Kidney capillary endothelial cell (primary cell): ENCODE results near the gene NRXN3.

Experiments used
- DNase-seq: peaks from one replicate; pipeline ENCODE4 v3.0.0-alpha.2; 2018; ENCODE audit warnings: low spot score

NRXN3 gene

DNA sequence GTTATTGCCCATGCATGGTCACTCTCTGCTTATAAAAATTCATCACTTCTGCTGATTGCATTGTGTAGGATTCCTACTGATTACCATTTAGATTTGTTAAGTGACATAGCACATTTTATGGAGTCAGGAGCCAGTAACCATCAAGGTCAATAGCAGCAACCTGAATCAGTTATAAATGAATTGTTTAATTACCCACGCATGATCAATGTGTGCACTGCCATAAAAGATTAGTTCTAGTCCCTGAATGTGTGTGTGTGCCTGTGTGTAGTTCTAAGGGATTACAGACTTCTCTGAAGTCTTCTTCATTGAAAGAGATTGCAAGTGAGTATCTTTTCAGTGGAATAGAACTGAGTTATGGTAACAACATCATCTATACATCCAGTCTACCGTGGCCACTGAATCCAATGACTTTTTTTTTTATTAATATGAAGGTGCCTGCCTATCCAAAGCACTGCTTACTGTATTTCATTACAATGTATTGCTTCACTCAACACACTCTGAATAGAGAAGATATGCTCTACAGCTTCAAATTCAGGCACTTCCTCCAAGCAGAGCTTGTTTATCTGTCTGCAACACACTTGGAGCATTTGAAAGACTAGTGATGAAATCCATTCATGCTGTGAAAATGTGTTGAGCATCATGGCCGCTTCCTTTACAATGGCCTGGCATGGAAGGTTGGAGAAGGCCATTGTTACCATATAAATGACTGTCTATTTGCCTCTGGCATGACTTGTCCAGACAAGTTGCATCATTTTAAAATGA, 1659.4 kb downstream of the NRXN3 start:
- no peak for DNase-seq

DNA sequence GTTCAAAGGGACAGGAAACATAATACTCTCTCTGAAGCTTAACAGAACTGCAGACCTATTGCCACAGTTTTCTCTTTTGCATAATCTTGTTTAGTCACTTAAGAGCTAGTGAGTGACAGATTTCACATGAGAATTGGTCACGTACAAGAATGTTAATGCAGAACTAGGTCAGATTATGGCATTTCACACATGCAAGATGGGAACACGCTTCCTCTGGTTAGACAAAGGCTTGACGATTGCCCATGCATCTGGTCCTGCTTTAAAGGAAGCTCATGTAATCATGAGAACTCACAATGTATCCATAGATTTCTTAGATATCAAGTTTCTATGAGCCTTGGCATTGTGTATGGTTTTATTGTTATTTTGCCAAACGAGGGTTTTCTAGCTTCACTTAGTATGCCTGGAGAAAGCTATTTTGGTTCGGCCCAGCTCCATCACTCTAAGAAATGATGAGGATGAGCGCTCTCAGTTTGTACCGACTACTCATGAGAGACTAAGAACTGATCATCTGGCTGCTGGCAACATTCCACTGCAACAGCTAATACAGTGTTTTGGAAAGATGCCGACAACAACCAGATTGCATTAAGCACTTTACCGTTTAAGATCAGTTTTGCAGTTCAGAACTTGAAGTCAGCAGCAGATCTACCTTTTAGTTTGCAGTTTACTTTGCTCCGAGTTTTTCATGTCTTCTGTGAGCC, 1661.2 kb downstream of the NRXN3 start:
- no peak for DNase-seq

DNA sequence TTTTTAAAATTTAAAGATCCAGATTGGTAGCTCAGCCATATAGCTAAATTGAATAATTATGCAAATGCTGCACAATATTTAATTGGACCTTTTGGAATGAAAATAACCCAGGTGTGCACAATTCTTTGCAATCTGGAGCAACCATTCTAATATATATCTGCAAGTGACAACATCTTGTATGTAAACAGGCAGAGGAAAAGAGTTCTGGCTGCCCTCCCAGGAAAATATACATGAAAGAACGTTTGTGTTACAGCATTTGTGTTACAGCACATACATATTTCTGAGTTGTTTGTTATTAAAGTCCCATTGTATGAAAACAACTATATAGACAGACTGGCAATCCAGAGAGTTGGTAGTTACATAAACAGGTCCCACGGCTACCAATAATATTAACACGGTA, 1663.6 kb downstream of the NRXN3 start:
- DNase-seq, result no peak

DNA sequence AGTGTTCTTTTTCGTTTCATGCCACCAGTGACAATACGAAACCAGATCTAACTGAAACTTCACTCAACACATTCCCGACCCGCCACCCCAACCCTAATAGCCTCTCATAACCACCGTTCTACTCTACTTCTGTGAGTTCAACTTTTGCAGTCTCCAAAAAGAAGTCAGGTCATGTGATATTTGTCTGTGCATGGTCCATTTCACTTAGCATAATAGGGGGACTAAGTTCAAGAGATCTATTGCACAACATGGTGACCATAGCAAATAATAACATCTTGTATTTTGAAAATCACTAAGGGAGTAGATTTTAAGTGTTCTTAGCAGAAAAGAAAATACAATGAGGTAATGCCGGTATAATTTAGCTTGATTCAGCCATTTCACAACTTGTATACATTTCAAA, 1664.7 kb downstream of the NRXN3 start:
- DNase-seq, result no peak

DNA sequence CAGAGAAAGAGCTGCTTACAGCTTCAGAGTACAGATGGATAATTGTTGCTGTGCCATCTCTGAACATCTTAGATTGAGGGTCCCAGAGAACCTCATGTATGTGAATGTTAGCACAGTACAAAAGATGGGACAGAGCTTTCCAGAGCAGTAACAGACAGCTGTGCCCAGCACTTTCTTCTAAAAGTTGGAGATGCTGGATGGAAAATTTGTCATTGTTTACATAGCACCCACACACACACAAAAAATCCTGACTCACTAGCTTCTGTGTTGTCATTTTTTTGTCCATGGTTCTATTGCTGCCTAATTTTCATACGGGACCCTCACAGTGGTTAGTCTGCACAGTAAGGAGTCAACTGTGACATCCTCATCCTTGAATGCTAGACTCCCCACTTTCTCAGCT, 1666.4 kb downstream of the NRXN3 start:
- no peak for DNase-seq

DNA sequence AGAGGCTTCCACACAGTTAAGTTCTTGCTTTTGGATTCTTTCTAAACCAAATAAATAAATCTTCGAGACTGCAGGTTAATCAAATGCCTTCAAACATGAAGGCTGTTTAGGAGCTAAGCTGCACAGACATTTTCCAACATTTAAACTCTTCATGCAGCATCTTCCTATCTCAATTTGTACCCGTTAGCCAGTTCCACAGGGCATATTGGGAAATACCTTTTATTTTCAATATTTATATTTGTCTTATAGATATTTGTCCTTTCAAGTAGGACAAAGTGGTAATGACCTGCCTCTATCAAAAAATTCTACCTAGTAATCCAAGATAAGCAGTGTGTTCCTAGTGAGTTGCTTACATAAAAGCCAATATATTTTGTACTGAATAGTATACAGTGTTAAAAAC, 1667.5 kb downstream of the NRXN3 start:
- no peak for DNase-seq

DNA sequence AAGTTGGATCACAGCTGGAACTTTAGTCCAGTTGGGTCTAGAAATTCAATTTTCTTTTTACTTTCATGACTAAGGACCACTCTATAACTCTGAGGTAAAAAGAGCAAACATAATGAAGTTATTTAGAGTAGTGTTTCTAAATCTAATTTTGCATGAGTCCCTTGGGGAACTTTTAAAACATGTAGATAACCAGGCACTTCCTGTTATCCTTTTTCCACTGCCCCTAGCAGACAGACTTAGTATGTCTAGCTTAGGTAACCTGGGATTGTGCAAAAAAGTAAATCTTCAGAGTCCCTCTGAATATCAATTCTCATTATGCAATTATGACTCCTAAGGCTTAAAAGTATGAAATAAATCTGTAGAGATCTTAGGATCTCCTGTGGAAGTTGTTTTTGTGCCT, 1669.9 kb downstream of the NRXN3 start:
- no peak for DNase-seq

DNA sequence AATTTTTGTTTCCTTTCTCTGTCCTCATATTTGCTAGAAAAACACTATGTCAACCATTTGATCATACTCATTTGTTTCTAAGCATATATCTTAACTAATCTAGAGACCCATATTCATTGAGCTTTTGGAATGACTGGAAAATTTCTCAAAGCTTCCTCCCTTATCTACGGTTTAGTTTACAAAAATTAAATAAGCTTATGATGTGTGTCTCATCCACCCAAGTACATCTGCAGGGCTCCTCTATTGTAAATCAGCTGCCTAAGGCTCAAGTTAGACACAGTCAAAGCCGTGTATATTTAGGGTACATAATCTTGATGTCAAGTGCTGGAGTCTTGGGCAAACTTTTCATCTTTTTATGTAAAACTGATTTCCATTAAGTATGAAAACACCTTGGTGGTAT, 1670.7 kb downstream of the NRXN3 start:
- DNase-seq, result no peak

DNA sequence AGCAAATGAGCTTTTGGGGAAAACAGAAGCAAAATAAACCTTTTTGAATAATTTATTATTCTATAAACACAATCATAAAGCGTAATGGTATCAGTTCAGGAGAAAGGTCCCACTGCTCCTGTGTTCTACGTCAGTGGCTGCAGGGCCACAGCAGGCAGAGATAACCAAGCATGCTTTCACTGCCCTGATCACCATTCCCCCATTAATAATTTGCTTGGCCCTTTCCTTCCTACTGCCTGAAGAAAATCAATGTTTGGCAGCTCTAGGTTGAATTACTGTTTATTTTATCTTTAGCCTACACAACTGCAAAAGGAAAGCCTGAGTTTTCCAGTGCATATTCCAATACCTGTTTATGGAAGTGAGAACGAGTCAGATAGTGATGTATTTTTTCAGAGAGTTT, 1671.3 kb downstream of the NRXN3 start:
- DNase-seq, result no peak

DNA sequence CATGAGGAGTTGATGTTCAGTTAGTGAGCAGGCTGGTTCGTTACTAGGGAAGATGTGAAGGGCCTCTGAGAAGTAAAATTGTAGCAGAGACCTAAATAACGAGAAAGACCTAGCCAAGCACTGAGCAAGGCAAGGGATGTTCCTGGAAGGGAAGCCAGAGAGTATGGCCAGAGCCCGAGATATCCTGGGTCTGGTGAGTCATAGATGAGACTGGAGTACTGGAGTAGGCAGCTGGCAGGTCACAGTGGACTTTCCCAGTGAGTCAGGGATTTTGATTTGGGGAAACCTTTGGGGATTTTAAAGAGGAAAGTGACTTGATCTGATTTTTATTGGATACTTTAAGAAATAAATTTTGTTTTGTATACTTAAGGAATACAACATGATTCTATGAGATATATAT, 1672.1 kb downstream of the NRXN3 start:
- DNase-seq, result no peak

DNA sequence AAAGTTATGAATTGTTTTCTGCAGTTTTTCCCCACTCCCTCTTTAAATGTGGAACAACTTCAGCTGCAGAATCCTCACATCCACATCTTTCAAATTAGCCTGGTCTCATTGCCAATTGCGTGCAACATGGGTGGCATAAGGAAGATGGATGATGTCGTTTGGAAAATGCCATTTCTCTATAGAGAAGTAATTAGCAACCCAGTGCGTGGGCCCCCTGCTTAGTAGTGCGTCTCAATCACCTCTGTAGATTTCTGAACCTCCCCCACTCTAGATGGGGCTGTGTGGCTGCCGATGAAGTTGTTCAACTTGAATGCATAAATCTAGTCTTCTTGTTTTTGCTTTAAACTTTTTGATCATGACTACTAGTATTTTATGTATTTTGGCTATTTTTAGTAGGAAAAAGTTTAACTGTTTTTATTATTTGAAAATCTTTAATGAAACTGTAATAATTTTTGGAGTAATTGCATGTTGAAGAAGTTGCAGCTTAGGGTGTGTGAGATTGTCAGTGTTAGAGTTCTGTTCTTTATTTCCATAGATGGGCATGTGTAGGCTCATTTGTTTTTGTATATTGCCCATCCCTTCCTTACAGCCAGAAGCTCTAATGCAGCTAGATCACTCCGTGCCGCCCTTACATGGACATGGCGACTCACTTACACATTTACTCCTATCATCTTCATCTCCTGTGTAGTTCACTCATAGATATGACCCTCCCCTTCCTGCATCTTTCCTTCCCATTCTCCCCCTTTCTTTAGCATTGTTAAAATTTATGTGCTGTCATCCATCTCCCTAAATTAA, 1683.0 kb downstream of the NRXN3 start:
- no peak for DNase-seq

DNA sequence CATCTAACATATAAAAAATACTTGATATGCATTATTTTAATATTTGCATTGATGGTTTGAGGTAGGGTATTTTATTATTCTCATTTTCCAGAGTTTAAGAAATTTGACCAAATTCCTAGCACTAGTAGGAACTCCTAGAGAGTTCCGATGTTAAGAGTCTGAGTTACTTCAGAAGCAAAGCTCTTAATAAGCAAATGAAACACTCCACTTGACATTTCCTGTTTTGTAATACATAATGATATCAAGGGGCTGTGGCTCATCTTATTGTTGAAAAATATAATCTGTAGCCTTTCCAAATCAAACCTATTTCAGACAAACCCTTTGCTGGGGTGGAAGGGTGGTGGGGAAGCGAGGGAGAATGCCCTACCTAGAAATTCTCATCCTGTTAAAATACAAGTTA, 1685.6 kb downstream of the NRXN3 start:
- no peak for DNase-seq

DNA sequence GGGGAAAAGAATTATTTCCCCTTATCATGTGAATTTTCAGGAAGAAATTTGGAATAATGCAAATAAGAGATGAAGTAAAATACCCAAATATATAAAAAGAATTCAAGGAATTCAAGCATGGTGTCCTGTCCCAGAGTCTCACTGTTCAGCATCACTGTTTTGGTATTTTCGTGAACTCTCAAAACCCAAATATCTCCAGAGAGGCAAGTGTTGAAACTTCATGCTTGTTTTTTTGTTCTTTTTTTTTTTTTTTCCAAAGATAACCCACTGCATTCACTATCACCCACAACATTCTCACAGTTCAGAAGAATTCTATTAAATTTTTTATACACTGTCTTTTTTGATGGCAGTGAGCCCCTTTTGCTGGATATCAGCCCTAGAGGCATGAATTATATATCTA, 1686.2 kb downstream of the NRXN3 start:
- DNase-seq, result no peak

DNA sequence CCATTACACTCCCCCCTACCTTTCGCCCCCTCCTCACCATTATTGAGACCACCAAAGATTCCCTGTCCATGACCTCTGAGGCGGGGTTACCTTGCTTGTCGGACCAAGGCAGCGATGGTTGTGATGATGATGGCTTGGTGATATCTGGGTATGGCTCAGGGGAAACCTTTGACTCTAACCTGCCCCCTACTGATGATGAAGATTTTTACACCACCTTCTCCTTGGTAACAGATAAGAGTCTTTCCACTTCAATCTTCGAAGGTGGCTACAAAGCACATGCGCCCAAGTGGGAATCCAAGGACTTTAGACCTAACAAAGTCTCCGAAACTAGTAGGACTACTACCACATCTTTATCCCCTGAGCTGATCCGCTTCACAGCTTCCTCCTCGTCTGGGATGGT, 1690.9 kb downstream of the NRXN3 start:
- DNase-seq, result no peak

DNA sequence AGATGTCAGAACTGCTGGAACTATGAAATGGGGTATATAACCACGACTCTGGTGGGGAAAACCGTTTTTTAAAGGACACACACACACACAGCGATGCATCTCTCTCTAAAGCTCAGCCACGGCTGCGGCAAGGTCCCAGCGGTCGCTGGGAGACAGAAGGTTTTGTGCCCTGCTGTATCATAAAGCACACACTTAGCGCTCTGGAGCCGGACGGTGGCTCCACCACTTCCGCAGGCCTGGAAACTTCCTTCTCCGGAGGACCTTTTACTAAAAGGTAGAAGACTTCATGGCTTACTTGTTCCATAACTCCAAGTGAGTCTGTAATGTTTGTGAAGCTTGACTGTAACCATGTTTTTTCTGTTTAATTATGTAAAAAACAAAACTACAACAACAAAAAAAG, 1691.9 kb downstream of the NRXN3 start:
- DNase-seq, result no peak

DNA sequence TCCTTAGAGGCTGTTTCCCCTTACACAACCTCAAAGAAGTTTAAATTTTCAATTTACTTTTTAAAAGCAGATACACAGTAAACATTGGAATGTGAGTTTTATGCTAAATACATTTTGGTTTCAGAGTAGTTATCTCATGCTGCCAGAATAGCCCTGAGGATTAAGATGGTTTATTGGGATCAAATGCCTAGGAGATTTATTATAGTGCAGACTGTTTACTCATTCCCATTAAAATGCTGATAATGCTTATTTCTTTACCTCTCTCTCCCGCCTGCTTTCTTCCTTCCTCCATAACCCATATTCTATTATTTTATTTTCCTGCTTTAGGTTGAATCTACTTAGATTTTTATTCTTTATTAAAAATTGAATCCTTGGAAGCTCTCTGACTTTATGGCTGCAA, 1701.0 kb downstream of the NRXN3 start:
- no peak for DNase-seq

DNA sequence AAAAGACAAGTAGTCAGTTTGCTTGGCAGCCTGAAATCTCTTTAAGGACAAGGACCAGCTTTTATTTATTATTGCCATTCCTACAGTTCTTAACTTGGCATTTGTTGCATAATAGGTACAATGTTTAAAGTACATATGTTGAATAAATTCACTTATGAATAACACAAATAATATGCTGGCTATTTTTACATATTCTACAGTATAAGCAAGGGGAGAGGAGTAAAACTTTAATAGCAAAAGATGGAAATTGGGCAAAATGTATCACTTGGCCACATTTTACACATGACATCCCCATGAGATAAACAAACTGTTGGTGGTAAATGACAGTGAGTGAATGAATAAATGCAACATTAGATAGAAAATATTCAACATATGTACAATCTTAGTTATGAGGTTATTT, 1708.1 kb downstream of the NRXN3 start:
- DNase-seq, result no peak

DNA sequence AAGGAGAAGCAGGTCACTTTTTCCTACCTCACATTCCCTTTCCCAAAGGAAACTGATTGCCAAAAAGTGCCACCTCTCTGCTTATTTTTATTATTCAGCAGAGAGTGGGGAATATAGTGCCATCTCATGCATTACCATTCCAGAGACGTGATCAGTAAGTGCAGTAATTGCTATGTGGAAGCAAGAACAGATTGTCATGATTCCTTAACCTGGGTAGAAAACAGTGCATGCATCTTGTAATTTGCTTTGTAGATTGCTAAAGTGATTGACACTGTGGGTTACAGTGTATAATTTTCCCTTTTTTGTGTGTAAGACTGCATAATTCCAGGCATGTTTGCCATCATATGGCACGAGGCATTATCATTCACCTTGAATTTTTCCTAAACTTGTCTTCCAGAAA, 1708.6 kb downstream of the NRXN3 start:
- no peak for DNase-seq

DNA sequence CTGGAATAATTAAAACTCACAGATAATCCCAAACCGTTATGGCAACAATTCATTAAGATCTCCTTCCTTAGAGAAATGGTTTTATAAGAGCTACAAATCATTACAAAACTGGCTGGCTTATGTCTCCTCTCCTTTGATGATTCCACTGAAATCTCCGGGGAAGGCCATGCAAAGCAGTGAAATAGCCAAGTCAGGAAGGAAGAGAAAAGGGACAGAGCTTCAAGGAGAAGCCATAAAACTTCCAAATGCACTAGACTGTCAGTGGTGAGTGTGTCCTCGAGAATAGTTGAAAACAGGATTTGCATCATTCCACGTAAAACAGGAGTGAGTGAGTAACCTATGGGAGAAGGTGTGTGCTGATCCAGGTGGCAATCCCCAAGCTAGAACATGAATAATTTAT, 1711.1 kb downstream of the NRXN3 start:
- DNase-seq, result no peak

DNA sequence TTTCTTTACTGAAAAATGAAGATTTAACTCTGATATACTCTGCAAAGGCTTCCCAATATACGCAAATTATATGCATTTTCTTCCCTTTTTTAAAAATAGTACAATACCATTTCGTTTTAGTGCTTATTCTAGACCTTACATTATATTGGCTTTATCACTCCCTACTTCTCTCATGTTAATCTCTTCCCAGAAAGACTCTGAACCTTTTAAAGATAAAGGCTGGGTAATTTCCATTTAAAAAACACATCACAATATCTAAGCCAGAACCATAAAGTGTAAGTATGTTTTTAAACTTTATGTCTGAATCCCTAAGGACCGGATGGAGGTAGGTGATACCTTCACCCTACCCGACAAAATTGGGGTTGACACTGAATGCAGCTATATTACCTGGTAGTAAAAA, 1720.4 kb downstream of the NRXN3 start:
- DNase-seq, result no peak

DNA sequence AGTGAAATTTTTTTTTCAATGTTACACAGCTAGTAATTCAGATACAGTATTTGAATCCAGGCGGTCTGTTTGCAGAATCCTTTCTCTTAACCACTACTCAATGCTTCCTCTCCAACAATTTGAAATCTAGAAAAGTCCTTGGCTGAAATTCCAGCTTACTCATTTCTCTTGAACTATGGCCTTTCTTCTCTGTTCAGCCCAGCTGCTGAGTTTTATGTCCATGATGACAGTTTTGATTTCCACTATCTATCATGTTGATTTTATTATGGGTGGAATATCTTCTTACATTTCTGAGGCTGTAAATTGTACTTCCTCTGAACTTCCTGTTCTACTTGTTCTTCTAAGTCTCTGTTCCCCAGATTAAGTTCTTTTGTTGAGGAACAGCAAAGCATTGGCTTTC, 1725.8 kb downstream of the NRXN3 start:
- no peak for DNase-seq

DNA sequence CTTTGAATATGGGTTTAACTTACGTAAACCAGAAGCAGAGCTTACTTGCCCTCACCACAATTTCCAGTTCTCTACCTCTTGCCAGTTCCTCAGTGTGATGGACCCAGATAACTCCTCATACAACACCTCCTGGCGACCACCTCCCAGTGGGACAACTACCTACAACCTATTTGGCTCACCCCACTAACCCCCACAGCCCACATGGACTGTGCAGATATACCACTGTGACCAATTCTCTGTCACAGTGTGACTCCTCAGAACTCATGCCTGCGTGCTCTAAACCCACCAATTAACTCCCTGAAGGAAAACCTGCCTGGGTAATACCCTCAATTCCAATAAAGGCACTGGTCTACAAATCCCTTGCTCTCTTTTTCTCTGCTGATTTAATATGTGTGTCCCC, 1729.4 kb downstream of the NRXN3 start:
- DNase-seq, result no peak

DNA sequence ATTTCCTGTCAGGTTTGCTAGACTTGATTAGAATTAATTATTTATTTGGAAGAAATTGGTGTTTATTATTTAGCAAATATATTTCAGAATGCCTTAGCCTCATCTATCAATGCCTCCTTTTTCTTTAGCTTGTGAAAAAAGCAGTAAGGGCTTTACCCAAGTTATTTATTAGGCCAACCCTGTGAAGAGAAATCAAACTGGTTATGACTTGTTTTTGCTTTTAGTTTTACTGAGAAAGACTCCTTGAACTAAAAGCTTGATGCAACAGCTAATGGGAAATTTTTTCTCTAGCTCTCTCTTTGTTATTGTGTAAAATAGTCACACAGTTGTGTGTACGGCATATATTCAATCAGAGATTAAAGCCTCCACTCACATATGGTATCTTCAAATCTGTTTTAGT, 1734.3 kb downstream of the NRXN3 start:
- no peak for DNase-seq
